Ascending aorta (tissue), 2 donors: ENCODE measurements around the gene STARD13. TPM values are rescaled to one million over a fixed set of nuclear protein-coding genes. Genes with fewer than 3 reads are reported as not detected.

Experiments
- DNase-seq, 2 donors: peaks; one replicate each; pipeline ENCODE4 v3.0.0-alpha.2; 2019; ENCODE audit warnings: low spot score in 2 of 2
- H3K27ac ChIP-seq, 2 donors: fragments of 200-600 bp; sonication (generic); one replicate each; pipeline ENCODE4 v1.5.1; 2016 to 2017; ENCODE audit warnings: mild to moderate bottlenecking in 1 of 2
- H3K27me3 ChIP-seq: fragments of 200-600 bp; sonication (generic); one replicate; pipeline ENCODE4 v1.5.1; 2017
- H3K36me3 ChIP-seq, 2 donors: fragments of 200-600 bp; sonication (generic); one replicate each; pipeline ENCODE4 v1.5.1; 2016
- H3K4me1 ChIP-seq, 2 donors: fragments of 200-600 bp; sonication (generic); one replicate each; pipeline ENCODE4 v1.5.1; 2016 to 2017; ENCODE audit warnings: mild to moderate bottlenecking in 1 of 2
- H3K4me3 ChIP-seq, 2 donors: fragments of 200-600 bp; sonication (generic); one replicate each; pipeline ENCODE4 v1.5.1; 2016 to 2017; ENCODE audit warnings: mild to moderate bottlenecking in 1 of 2
- H3K9me3 ChIP-seq, 2 donors: fragments of 200-600 bp; sonication (generic); one replicate each; pipeline ENCODE4 v1.5.1; 2016
- CTCF ChIP-seq, 3 experiments: fragments of 200-600 bp in 2 of 3; fragments of 450-650 bp in 1 of 3; sonication (generic) in 2 of 3; IDR thresholded peaks; one replicate each; pipeline ENCODE4 v1.5.1; 2016 to 2019; ENCODE audit warnings: antibody characterized with exemption in 3 of 3, mild to moderate bottlenecking in 1 of 3, moderate library complexity in 1 of 3
- intact Hi-C: fragments of 100-400 bp; cut with DNase I; formaldehyde crosslinking; loops from one replicate; pipeline ENCODE4 v1.15.1; 2023
- total RNA-seq: library from RNA; depleted of rRNA; stranded (reverse); fragments of >200 nt; gene quantifications from one replicate; pipeline ENCODE4 v1.1.0, GENCODE V29; 2016

Gene STARD13
- total RNA-seq, 1 donor from 2014 or later, result 34.6 TPM

GRCh38 chr13:33313504-33313903 is 27.9 kb upstream of the STARD13 start:
- Histone ChIP-seq H3K36me3 (no peaks in the 10 kb centered on the region), H3K27ac (no peak overlapping the region), H3K27me3 (no peaks in the 10 kb centered on the region), H3K4me1 (no peaks in the 10 kb centered on the region), H3K4me3 (no peak overlapping the region), H3K9me3 (peaks cover 0 to 3% of the 10 kb centered on the region in 2 donors)
- no peak for TF ChIP-seq CTCF (IDR thresholded peaks at IDR 0.05)
- no peak for DNase-seq
- intact Hi-C loops, result no loop called here

GRCh38 chr13:33312861-33313212 is 27.3 kb upstream of the STARD13 start:
- H3K4me3 ChIP-seq, result no peak overlapping the region
- H3K9me3 ChIP-seq, result no peaks in the 10 kb centered on the region
- no peaks in the 10 kb centered on the region for H3K27me3 ChIP-seq
- H3K4me1 ChIP-seq, result no peaks in the 10 kb centered on the region
- H3K27ac ChIP-seq, result no peak overlapping the region
- TF ChIP-seq CTCF (IDR thresholded peaks at IDR 0.05), result no peak
- DNase-seq, result no peak
- no peaks in the 10 kb centered on the region for H3K36me3 ChIP-seq
- intact Hi-C loops, result no loop called here

GRCh38 chr13:33312150-33312860 is 26.8 kb upstream of the STARD13 start:
- TF ChIP-seq CTCF (IDR thresholded peaks at IDR 0.05), result peak in 1 of 3 experiments; percentile 34
- DNase-seq, result no peak
- H3K36me3 ChIP-seq, result no peaks in the 10 kb centered on the region
- no peaks in the 10 kb centered on the region for H3K9me3 ChIP-seq
- no peak overlapping the region for H3K4me3 ChIP-seq
- intact Hi-C loops, result no loop called here
- H3K27me3 ChIP-seq, result no peaks in the 10 kb centered on the region
- H3K4me1 ChIP-seq, result no peaks in the 10 kb centered on the region
- H3K27ac ChIP-seq, result no peak overlapping the region

- intact Hi-C loops, result no loop called here
Measured at GRCh38 chr13:33311040-33311439, 25.5 kb upstream of the STARD13 start.

GRCh38 chr13:33310245-33311038 is 24.9 kb upstream of the STARD13 start:
- Histone ChIP-seq H3K27ac (no peak overlapping the region), H3K27me3 (no peaks in the 10 kb centered on the region), H3K9me3 (no peaks in the 10 kb centered on the region), H3K4me1 (no peaks in the 10 kb centered on the region), H3K4me3 (no peak overlapping the region), H3K36me3 (no peaks in the 10 kb centered on the region)
- no peak for DNase-seq
- intact Hi-C loops, result no loop called here
- no peak for TF ChIP-seq CTCF (IDR thresholded peaks at IDR 0.05)

More at GRCh38 chr13:33311040-33311439, 25.5 kb upstream of the STARD13 start:
- Histone ChIP-seq H3K27ac (no peak overlapping the region), H3K36me3 (no peaks in the 10 kb centered on the region), H3K9me3 (no peaks in the 10 kb centered on the region), H3K4me3 (no peak overlapping the region), H3K4me1 (no peaks in the 10 kb centered on the region), H3K27me3 (no peaks in the 10 kb centered on the region)
- no peak for DNase-seq
- TF ChIP-seq CTCF (IDR thresholded peaks at IDR 0.05), result no peak
